ENCODE results near the gene C17orf58. TPM values are rescaled to one million over a fixed set of nuclear protein-coding genes. Genes with fewer than 3 reads are reported as not detected.

Gene C17orf58
- total and polyA plus RNA-seq, 9 of the 15 experiments (the other 6 are each of a cell fraction or from before 2014, with no cell fraction given): 8.6 to 37.4 (median 27.6) TPM

DNA sequence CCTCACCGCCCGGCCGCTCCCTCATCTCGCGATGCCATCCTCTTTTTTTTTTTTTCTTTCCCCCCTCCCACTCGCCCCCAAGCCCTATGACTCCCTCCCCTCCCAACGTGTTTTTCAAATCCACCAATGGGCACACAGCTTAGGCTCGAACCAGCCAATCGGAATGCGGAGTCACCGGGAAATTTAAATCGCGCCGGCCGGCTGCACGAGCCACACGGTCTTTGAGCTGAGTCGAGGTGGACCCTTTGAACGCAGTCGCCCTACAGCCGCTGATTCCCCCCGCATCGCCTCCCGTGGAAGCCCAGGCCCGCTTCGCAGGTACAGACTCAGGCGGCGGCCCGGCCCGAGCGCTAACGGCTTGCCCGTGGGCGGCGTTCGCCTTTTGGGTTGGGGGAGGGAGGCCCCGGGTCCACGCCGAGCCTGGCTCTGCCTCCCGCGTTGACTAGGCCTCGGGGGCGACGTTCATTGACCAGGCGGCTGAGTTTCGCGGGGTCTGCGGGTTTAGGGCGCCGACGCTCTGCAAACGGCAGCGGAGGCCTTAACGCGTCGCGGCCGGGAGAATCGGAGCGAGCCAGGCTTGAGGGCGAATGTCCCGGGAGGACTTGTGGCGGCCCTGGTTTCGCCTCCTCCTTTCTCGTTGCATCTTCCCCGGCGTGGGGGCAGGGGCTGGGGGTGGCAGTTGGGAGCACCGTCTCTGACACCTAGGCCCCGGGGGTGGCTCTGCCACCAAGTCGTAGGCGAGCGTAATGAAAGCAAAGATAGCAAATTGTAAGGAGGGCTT lies 39.4 kb upstream of the C17orf58 start, which contains the start of gene KPNA2 (continued):
- TF ChIP-seq ZNF551 (CRISPR knock-in tag; IDR thresholded peaks at IDR 0.05) (no peak), ZKSCAN3 (CRISPR knock-in tag; IDR thresholded peaks at IDR 0.05) (no peak), CCAR2 (IDR thresholded peaks at IDR 0.05; ENCODE audit: low read depth, low read length) (no peak), RBM14 (IDR thresholded peaks at IDR 0.05; ENCODE audit: borderline replicate concordance, insufficient read depth, low read depth, low read length) (peak; percentile 98; the same call in 1 of the 2 replicates), POLR2H (tag; IDR thresholded peaks at IDR 0.05; ENCODE audit: low read depth) (peak; percentile 76), ILF3 (IDR thresholded peaks at IDR 0.05; ENCODE audit: borderline replicate concordance) (no peak), ZNF197 (CRISPR knock-in tag; IDR thresholded peaks at IDR 0.05; ENCODE audit: low read depth) (no peak), ZNF77 (CRISPR knock-in tag; IDR thresholded peaks at IDR 0.05) (no peak), ESRRB (CRISPR knock-in tag; IDR thresholded peaks at IDR 0.05; ENCODE audit: borderline replicate concordance) (no peak), SMAD4 (CRISPR knock-in tag; conservative IDR thresholded peaks at IDR 0.05) (0 out of 2 replicates have a peak, but pooled peaks have one; percentile 23), ZNF778 (CRISPR knock-in tag; IDR thresholded peaks at IDR 0.05) (no peak), NFE2L1 (tag; IDR thresholded peaks at IDR 0.05; ENCODE audit: borderline replicate concordance, low read depth) (no peak)
- TF ChIP-seq, protein P1, sequence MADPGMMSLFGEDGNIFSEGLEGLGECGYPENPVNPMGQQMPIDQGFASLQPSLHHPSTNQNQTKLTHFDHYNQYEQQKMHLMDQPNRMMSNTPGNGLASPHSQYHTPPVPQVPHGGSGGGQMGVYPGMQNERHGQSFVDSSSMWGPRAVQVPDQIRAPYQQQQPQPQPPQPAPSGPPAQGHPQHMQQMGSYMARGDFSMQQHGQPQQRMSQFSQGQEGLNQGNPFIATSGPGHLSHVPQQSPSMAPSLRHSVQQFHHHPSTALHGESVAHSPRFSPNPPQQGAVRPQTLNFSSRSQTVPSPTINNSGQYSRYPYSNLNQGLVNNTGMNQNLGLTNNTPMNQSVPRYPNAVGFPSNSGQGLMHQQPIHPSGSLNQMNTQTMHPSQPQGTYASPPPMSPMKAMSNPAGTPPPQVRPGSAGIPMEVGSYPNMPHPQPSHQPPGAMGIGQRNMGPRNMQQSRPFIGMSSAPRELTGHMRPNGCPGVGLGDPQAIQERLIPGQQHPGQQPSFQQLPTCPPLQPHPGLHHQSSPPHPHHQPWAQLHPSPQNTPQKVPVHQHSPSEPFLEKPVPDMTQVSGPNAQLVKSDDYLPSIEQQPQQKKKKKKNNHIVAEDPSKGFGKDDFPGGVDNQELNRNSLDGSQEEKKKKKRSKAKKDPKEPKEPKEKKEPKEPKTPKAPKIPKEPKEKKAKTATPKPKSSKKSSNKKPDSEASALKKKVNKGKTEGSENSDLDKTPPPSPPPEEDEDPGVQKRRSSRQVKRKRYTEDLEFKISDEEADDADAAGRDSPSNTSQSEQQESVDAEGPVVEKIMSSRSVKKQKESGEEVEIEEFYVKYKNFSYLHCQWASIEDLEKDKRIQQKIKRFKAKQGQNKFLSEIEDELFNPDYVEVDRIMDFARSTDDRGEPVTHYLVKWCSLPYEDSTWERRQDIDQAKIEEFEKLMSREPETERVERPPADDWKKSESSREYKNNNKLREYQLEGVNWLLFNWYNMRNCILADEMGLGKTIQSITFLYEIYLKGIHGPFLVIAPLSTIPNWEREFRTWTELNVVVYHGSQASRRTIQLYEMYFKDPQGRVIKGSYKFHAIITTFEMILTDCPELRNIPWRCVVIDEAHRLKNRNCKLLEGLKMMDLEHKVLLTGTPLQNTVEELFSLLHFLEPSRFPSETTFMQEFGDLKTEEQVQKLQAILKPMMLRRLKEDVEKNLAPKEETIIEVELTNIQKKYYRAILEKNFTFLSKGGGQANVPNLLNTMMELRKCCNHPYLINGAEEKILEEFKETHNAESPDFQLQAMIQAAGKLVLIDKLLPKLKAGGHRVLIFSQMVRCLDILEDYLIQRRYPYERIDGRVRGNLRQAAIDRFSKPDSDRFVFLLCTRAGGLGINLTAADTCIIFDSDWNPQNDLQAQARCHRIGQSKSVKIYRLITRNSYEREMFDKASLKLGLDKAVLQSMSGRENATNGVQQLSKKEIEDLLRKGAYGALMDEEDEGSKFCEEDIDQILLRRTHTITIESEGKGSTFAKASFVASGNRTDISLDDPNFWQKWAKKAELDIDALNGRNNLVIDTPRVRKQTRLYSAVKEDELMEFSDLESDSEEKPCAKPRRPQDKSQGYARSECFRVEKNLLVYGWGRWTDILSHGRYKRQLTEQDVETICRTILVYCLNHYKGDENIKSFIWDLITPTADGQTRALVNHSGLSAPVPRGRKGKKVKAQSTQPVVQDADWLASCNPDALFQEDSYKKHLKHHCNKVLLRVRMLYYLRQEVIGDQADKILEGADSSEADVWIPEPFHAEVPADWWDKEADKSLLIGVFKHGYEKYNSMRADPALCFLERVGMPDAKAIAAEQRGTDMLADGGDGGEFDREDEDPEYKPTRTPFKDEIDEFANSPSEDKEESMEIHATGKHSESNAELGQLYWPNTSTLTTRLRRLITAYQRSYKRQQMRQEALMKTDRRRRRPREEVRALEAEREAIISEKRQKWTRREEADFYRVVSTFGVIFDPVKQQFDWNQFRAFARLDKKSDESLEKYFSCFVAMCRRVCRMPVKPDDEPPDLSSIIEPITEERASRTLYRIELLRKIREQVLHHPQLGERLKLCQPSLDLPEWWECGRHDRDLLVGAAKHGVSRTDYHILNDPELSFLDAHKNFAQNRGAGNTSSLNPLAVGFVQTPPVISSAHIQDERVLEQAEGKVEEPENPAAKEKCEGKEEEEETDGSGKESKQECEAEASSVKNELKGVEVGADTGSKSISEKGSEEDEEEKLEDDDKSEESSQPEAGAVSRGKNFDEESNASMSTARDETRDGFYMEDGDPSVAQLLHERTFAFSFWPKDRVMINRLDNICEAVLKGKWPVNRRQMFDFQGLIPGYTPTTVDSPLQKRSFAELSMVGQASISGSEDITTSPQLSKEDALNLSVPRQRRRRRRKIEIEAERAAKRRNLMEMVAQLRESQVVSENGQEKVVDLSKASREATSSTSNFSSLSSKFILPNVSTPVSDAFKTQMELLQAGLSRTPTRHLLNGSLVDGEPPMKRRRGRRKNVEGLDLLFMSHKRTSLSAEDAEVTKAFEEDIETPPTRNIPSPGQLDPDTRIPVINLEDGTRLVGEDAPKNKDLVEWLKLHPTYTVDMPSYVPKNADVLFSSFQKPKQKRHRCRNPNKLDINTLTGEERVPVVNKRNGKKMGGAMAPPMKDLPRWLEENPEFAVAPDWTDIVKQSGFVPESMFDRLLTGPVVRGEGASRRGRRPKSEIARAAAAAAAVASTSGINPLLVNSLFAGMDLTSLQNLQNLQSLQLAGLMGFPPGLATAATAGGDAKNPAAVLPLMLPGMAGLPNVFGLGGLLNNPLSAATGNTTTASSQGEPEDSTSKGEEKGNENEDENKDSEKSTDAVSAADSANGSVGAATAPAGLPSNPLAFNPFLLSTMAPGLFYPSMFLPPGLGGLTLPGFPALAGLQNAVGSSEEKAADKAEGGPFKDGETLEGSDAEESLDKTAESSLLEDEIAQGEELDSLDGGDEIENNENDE (IDR thresholded peaks at IDR 0.05; ENCODE audit: low read depth, low read length): no peak
- TF ChIP-seq, protein P2, sequence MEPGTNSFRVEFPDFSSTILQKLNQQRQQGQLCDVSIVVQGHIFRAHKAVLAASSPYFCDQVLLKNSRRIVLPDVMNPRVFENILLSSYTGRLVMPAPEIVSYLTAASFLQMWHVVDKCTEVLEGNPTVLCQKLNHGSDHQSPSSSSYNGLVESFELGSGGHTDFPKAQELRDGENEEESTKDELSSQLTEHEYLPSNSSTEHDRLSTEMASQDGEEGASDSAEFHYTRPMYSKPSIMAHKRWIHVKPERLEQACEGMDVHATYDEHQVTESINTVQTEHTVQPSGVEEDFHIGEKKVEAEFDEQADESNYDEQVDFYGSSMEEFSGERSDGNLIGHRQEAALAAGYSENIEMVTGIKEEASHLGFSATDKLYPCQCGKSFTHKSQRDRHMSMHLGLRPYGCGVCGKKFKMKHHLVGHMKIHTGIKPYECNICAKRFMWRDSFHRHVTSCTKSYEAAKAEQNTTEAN (CRISPR knock-in tag; IDR thresholded peaks at IDR 0.05): no peak
- TF ChIP-seq, protein P3, sequence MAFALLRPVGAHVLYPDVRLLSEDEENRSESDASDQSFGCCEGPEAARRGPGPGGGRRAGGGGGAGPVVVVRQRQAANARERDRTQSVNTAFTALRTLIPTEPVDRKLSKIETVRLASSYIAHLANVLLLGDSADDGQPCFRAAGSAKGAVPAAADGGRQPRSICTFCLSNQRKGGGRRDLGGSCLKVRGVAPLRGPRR (CRISPR knock-in tag; IDR thresholded peaks at IDR 0.05): no peak
